Gastroesophageal sphincter (tissue), 4 donors: Measurements from ENCODE around the gene ANXA11. TPM values are rescaled to one million over a fixed set of nuclear protein-coding genes. Genes with fewer than 3 reads are reported as not detected.

Experiments
- ATAC-seq: fragments of 150-250 bp; one replicate; pipeline ENCODE4 v1.9.1; 2016; ENCODE audit warnings: mild to moderate bottlenecking, moderate library complexity
- H3K27ac ChIP-seq, 4 donors: fragments of 200-600 bp; sonication (generic) in 3 of 4; 1 replicate in 3 of 4; 2 replicates in 1 of 4; pipeline ENCODE4 v1.5.1; 2016 to 2019
- H3K27me3 ChIP-seq: fragments of 200-600 bp; sonication (generic); one replicate; pipeline ENCODE4 v1.5.1; 2019
- H3K36me3 ChIP-seq, 2 donors: fragments of 200-600 bp; sonication (generic); one replicate each; pipeline ENCODE4 v1.5.1; 2019; ENCODE audit warnings: control low read depth in 1 of 2
- H3K4me1 ChIP-seq, 3 donors: fragments of 200-600 bp; sonication (generic); 1 replicate in 2 of 3; 2 replicates in 1 of 3; pipeline ENCODE4 v1.5.1; 2016 to 2019; ENCODE audit warnings: control low read depth in 2 of 3
- H3K4me3 ChIP-seq, 2 donors: fragments of 200-600 bp; sonication (generic); one replicate each; pipeline ENCODE4 v1.5.1; 2019; ENCODE audit warnings: mild to moderate bottlenecking in 1 of 2, moderate library complexity in 1 of 2
- H3K9me3 ChIP-seq, 3 donors: fragments of 200-600 bp; sonication (generic); one replicate each; pipeline ENCODE4 v1.5.1; 2017 to 2019; ENCODE audit warnings: control low read depth in 2 of 3
- CTCF ChIP-seq, 4 experiments: fragments of 200-600 bp in 2 of 4; fragments of 450-650 bp in 2 of 4; sonication (generic) in 1 of 4; IDR thresholded peaks; one replicate each; pipeline ENCODE4 v1.5.1; 2017 to 2019; ENCODE audit warnings: antibody characterized with exemption in 4 of 4, mild to moderate bottlenecking in 2 of 4, moderate library complexity in 2 of 4
- EP300 ChIP-seq: sonication (generic); formaldehyde crosslinking; IDR thresholded peaks from one replicate; pipeline ENCODE4 v1.6.1; 2017; ENCODE audit warnings: antibody characterized with exemption, mild to moderate bottlenecking
- POLR2A ChIP-seq, 2 donors: fragments of 450-650 bp; IDR thresholded peaks; one replicate each; pipeline ENCODE4 v1.6.1; 2017; ENCODE audit warnings: antibody characterized with exemption in 2 of 2, mild to moderate bottlenecking in 2 of 2, moderate library complexity in 1 of 2
- POLR2AphosphoS5 ChIP-seq: sonication (generic); formaldehyde crosslinking; IDR thresholded peaks from one replicate; pipeline ENCODE4 v1.6.1; 2017; ENCODE audit warnings: antibody characterized with exemption
- WGBS, 2 donors: methylation state at CpG; one replicate each; pipeline ENCODE4 v1.1.5; 2018; ENCODE audit warnings: low coverage in 1 of 2; 5-methylcytosine and 5-hydroxymethylcytosine counted together
- total RNA-seq, 4 donors: library from RNA; depleted of rRNA; stranded (reverse); fragments of >200 nt; gene quantifications; one replicate each; pipeline ENCODE4 v1.1.0, GENCODE V29; 2016

The ANXA11 gene
- total RNA-seq, 4 donors from 2014 or later, result 117 to 225 (median 162) TPM

- Histone ChIP-seq H3K27me3 (no peaks in the 10 kb centered on the region), H3K4me1 (peaks cover 0 to 91% (median 27%) of the 10 kb centered on the region in 3 donors), H3K4me3 (no peak overlapping the region), H3K27ac (no peak overlapping the region), H3K36me3 (peaks cover 0 to 42% of the 10 kb centered on the region in 2 donors), H3K9me3 (no peaks in the 10 kb centered on the region)
- WGBS, 2 donors, result 100% methylated on average over 5 of the region's 15 CpGs
- TF ChIP-seq POLR2AphosphoS5 (no peak), CTCF (IDR thresholded peaks at IDR 0.05) (no peak), POLR2A (IDR thresholded peaks at IDR 0.05) (no peak), EP300 (no peak)
- no peak for ATAC-seq
These were observed 30.5 kb downstream of the ANXA11 start for GRCh38 chr10:80174641-80175395.

- H3K4me1 ChIP-seq, result peaks cover 0 to 91% (median 31%) of the 10 kb centered on the region in 3 donors
These were observed 31.9 kb downstream of the ANXA11 start for GRCh38 chr10:80173466-80173865.

GRCh38 chr10:80172896-80173295 lies 32.4 kb downstream of the ANXA11 start:
- WGBS, 2 donors, result 30 to 52% methylated on average over 2 of the region's 5 CpGs
- TF ChIP-seq POLR2AphosphoS5 (no peak), EP300 (no peak), POLR2A (IDR thresholded peaks at IDR 0.05) (no peak), CTCF (IDR thresholded peaks at IDR 0.05) (no peak)
- H3K4me1 ChIP-seq, result peaks cover 0 to 91% (median 33%) of the 10 kb centered on the region in 3 donors
- no peaks in the 10 kb centered on the region for H3K27me3 ChIP-seq
- no peaks in the 10 kb centered on the region for H3K9me3 ChIP-seq
- peaks cover 0 to 54% of the 10 kb centered on the region in 2 donors for H3K36me3 ChIP-seq
- H3K4me3 ChIP-seq, result no peak overlapping the region
- peak overlapping the region in 2 of 4 donors; percentile 26 to 33 for H3K27ac ChIP-seq
- ATAC-seq, result no peak

More at GRCh38 chr10:80173466-80173865, 31.9 kb downstream of the ANXA11 start:
- no peak for TF ChIP-seq EP300
- no peak for TF ChIP-seq POLR2AphosphoS5
- no peak for TF ChIP-seq CTCF (IDR thresholded peaks at IDR 0.05)
- TF ChIP-seq POLR2A (IDR thresholded peaks at IDR 0.05), result no peak
- H3K9me3 ChIP-seq, result no peaks in the 10 kb centered on the region
- peaks cover 0 to 54% of the 10 kb centered on the region in 2 donors for H3K36me3 ChIP-seq
- no peaks in the 10 kb centered on the region for H3K27me3 ChIP-seq
- peak overlapping the region in 2 of 4 donors; percentile 1 to 33 for H3K27ac ChIP-seq
- no peak for ATAC-seq
- H3K4me3 ChIP-seq, result no peak overlapping the region
- WGBS, 2 donors, result 66 to 81% methylated on average over 4 to 6 of the region's 6 CpGs

- H3K27ac ChIP-seq, result peak overlapping the region in 2 of 4 donors; percentile 35 to 46
- H3K4me1 ChIP-seq, result peaks cover 0 to 91% (median 38%) of the 10 kb centered on the region in 3 donors
- WGBS, 2 donors, result 84 to 100% methylated on average over 5 of the region's 7 CpGs
- H3K36me3 ChIP-seq, result peaks cover 0 to 70% of the 10 kb centered on the region in 2 donors
- no peak overlapping the region for H3K4me3 ChIP-seq
- H3K27me3 ChIP-seq, result no peaks in the 10 kb centered on the region
- TF ChIP-seq CTCF (IDR thresholded peaks at IDR 0.05) (no peak), POLR2AphosphoS5 (no peak), EP300 (no peak), POLR2A (IDR thresholded peaks at IDR 0.05) (no peak)
- ATAC-seq, result no peak
- no peaks in the 10 kb centered on the region for H3K9me3 ChIP-seq
These were observed 34.1 kb downstream of the ANXA11 start for GRCh38 chr10:80171248-80171660.

GRCh38 chr10:80170641-80171040 lies 34.7 kb downstream of the ANXA11 start:
- ATAC-seq, result no peak
- TF ChIP-seq CTCF (IDR thresholded peaks at IDR 0.05) (no peak), POLR2AphosphoS5 (no peak), EP300 (no peak), POLR2A (IDR thresholded peaks at IDR 0.05) (no peak)
- no peak overlapping the region for H3K4me3 ChIP-seq
- 89% methylated on average over 3 of the region's 10 CpGs; no CpG with 5 or more reads in 1 of the 2 donors for WGBS, 2 donors
- H3K27me3 ChIP-seq, result no peaks in the 10 kb centered on the region
- no peaks in the 10 kb centered on the region for H3K9me3 ChIP-seq
- peaks cover 0 to 93% (median 40%) of the 10 kb centered on the region in 3 donors for H3K4me1 ChIP-seq
- H3K27ac ChIP-seq, result peak overlapping the region in 2 of 4 donors; percentile 27 to 46
- peaks cover 0 to 74% of the 10 kb centered on the region in 2 donors for H3K36me3 ChIP-seq
